ENCODE measurements around the gene TYK2.
"Not testable (repeated sequence)": the region's sequence is repeated elsewhere in the genome, so short reads cannot be mapped to it uniquely, and the experiment has no call there.

Gene TYK2

DNA sequence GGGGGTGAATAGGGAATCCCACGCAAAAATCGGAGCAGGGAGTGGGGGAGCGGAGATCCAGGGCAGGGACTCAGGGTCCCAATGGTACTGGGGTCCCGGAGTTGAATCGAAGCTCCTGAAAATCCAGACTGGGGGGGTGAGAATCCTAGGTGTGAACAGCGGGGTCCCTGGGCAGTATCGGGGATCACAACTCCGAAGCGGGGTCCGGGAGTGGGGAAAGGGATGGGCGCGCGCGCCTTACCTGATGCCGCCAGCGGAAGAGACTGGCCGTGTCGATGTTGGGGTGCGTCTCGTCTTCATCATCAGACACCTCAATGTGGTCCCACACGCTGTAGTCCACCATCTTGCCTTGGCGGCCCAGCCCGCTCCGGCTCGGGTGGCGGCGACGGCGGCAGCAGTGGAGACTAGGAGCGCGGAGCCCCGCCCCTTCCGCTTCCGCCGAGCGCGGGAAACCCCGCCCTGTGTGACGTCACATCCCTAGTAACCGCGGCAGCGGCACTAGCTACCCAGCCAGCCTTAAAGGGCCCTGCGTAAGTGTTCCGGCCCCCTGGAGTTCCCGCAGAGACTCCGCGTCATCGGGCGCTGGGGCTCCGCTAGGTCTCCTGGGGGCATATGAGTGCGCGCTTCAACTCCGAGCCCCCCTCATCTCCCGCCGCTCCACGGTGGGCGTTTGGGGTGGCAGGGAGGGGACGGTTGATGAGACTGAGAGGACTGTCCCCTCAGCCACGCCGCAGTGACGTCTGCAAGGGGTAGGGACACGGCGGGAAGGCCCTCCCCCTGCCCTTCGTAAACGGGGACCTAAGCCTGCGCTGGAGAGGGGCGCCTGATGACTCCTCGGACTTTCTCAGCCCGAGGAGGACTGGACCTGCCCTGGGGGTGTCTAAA is 23.0 kb upstream of the TYK2 start, which contains the start of gene CDC37:
Gene CDC37, minus strand, starts transcription at position 406 of the 885 bp plus-strand sequence. Its CDS starts 63 bp downstream, at position 343.
- peak within 1 kb of the TSS; percentile 98 for H3K4me2 ChIP-seq (ENCODE audit: low read depth, low read length, poor library complexity, severe bottlenecking)
- H3K9me3 ChIP-seq (ENCODE audit: insufficient read depth, low read depth, low read length), result no peaks in the 10 kb centered on the region
- peak within 1 kb of the TSS; percentile 93 for H2AFZ ChIP-seq (ENCODE audit: low read length)
- peak within 1 kb of the TSS; percentile 95 for H3K4me3 ChIP-seq (ENCODE audit: low read length, poor library complexity, severe bottlenecking)
- peaks cover 40% of the 10 kb centered on the region for H4K20me1 ChIP-seq (ENCODE audit: insufficient read depth, low read length, poor library complexity, severe bottlenecking)
- peaks cover 30% of the 10 kb centered on the region for H3K4me1 ChIP-seq (ENCODE audit: insufficient read depth, low read length, poor library complexity, severe bottlenecking)
- no peaks in the 10 kb centered on the region for H3K36me3 ChIP-seq (ENCODE audit: insufficient read depth, low read length)
- TF ChIP-seq EZH2phosphoT487 (IDR thresholded peaks at IDR 0.05; ENCODE audit: borderline replicate concordance), result no peak
- TF ChIP-seq, protein P1, sequence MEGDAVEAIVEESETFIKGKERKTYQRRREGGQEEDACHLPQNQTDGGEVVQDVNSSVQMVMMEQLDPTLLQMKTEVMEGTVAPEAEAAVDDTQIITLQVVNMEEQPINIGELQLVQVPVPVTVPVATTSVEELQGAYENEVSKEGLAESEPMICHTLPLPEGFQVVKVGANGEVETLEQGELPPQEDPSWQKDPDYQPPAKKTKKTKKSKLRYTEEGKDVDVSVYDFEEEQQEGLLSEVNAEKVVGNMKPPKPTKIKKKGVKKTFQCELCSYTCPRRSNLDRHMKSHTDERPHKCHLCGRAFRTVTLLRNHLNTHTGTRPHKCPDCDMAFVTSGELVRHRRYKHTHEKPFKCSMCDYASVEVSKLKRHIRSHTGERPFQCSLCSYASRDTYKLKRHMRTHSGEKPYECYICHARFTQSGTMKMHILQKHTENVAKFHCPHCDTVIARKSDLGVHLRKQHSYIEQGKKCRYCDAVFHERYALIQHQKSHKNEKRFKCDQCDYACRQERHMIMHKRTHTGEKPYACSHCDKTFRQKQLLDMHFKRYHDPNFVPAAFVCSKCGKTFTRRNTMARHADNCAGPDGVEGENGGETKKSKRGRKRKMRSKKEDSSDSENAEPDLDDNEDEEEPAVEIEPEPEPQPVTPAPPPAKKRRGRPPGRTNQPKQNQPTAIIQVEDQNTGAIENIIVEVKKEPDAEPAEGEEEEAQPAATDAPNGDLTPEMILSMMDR (conservative IDR thresholded peaks at IDR 0.05; ENCODE audit: low read length), result no peak
- H3K9ac ChIP-seq (ENCODE audit: low read depth, low read length, poor library complexity, severe bottlenecking), result peak within 1 kb of the TSS; percentile 93
- peaks cover 8% of the 10 kb centered on the region; the same call in 1 of the 2 replicates for H3F3A ChIP-seq (ENCODE audit: low read depth)
- no peaks in the 10 kb centered on the region for H3K9me2 ChIP-seq (replicated peaks; ENCODE audit: low read depth, low read length)
- H3K27me3 ChIP-seq (ENCODE audit: insufficient read depth, low read length, poor library complexity, severe bottlenecking), result no peaks in the 10 kb centered on the region
- H3K79me2 ChIP-seq (ENCODE audit: insufficient read depth, low read length), result peaks cover 49% of the 10 kb centered on the region

DNA sequence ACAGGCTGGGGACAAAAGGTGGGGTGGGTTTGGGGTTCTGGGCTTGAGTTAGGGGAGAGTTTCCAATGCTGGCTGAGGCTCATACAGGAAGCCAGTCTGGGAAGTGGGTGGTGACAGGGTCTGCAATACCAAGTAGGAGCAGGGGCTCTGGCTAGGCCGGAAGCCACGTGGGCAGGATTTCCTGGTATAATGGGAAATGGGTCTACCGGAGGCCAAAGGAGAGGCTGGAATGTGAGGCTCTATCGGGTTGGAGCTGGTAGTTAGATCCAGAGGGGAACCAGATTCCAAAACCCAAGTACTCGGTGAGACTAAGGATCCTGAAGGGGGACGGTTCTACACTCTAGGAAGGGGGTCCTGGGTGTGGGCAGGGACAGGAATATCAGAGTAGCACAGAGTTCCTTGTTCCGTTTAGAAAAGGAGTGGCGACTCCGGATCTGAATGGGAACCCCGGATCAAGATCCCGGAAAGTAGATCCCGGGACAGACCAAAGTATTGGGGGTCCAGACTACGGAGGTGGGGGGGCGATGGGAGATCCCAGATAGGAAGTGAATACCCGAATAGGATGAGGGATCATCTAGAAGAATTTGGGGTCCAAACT is 22.2 kb upstream of the TYK2 start:
- peaks cover 8% of the 10 kb centered on the region; the same call in 1 of the 2 replicates for H3F3A ChIP-seq (ENCODE audit: low read depth)
- no peak overlapping the region for H2AFZ ChIP-seq (ENCODE audit: low read length)
- H3K4me1 ChIP-seq (ENCODE audit: insufficient read depth, low read length, poor library complexity, severe bottlenecking), result peaks cover 24% of the 10 kb centered on the region
- TF ChIP-seq, protein P1 (conservative IDR thresholded peaks at IDR 0.05; ENCODE audit: low read length), result no peak
- H3K4me2 ChIP-seq (ENCODE audit: low read depth, low read length, poor library complexity, severe bottlenecking), result peak overlapping the region; percentile 97
- H3K27me3 ChIP-seq (ENCODE audit: insufficient read depth, low read length, poor library complexity, severe bottlenecking), result no peaks in the 10 kb centered on the region
- H3K79me2 ChIP-seq (ENCODE audit: insufficient read depth, low read length), result peaks cover 58% of the 10 kb centered on the region
- no peaks in the 10 kb centered on the region for H3K9me3 ChIP-seq (ENCODE audit: insufficient read depth, low read depth, low read length)
- H3K36me3 ChIP-seq (ENCODE audit: insufficient read depth, low read length), result no peaks in the 10 kb centered on the region
- peak overlapping the region; percentile 93 for H3K9ac ChIP-seq (ENCODE audit: low read depth, low read length, poor library complexity, severe bottlenecking)
- H3K9me2 ChIP-seq (replicated peaks; ENCODE audit: low read depth, low read length), result no peaks in the 10 kb centered on the region
- peaks cover 48% of the 10 kb centered on the region for H4K20me1 ChIP-seq (ENCODE audit: insufficient read depth, low read length, poor library complexity, severe bottlenecking)
- H3K4me3 ChIP-seq (ENCODE audit: low read length, poor library complexity, severe bottlenecking), result peak overlapping the region; percentile 95

DNA sequence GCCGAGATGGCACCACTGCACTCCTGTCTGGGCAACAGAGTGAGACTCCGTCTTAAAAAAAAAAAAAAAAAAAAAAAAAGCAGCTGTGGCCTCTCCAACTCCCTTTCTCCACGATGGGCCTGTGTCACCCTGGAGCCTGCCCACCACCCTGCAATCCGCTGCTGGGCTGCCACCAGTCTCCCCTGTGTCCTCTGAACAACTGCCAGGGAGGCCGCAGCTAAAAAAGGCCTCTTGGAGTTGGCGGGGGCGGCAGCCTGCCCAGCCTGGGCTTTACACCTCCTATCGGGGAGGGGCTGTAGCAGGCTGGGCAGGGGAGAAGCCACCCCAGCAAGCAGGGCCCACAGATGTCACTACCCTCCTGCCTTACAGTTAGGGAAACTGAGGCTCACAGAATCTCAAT is 19.5 kb upstream of the TYK2 start:
- no peaks in the 10 kb centered on the region for H3K27me3 ChIP-seq (ENCODE audit: insufficient read depth, low read length, poor library complexity, severe bottlenecking)
- H3K79me2 ChIP-seq (ENCODE audit: insufficient read depth, low read length), result peaks cover 68% of the 10 kb centered on the region
- no peak overlapping the region for H2AFZ ChIP-seq (ENCODE audit: low read length)
- no peaks in the 10 kb centered on the region for H3K9me2 ChIP-seq (replicated peaks; ENCODE audit: low read depth, low read length)
- H3K9me3 ChIP-seq (ENCODE audit: insufficient read depth, low read depth, low read length), result no peaks in the 10 kb centered on the region
- H3K36me3 ChIP-seq (ENCODE audit: insufficient read depth, low read length), result peaks cover 6% of the 10 kb centered on the region; the same call in 1 of the 2 replicates
- H4K20me1 ChIP-seq (ENCODE audit: insufficient read depth, low read length, poor library complexity, severe bottlenecking), result peaks cover 53% of the 10 kb centered on the region
- no peak overlapping the region for H3K4me3 ChIP-seq (ENCODE audit: low read length, poor library complexity, severe bottlenecking)
- H3K9ac ChIP-seq (ENCODE audit: low read depth, low read length, poor library complexity, severe bottlenecking), result peak overlapping the region; percentile 93
- peak overlapping the region; percentile 97 for H3K4me2 ChIP-seq (ENCODE audit: low read depth, low read length, poor library complexity, severe bottlenecking)
- peaks cover 21% of the 10 kb centered on the region for H3K4me1 ChIP-seq (ENCODE audit: insufficient read depth, low read length, poor library complexity, severe bottlenecking)
- H3F3A ChIP-seq (ENCODE audit: low read depth), result no peaks in the 10 kb centered on the region
- TF ChIP-seq, protein P1 (conservative IDR thresholded peaks at IDR 0.05; ENCODE audit: low read length), result no peak
- TF ChIP-seq EZH2phosphoT487 (IDR thresholded peaks at IDR 0.05; ENCODE audit: borderline replicate concordance), result no peak

DNA sequence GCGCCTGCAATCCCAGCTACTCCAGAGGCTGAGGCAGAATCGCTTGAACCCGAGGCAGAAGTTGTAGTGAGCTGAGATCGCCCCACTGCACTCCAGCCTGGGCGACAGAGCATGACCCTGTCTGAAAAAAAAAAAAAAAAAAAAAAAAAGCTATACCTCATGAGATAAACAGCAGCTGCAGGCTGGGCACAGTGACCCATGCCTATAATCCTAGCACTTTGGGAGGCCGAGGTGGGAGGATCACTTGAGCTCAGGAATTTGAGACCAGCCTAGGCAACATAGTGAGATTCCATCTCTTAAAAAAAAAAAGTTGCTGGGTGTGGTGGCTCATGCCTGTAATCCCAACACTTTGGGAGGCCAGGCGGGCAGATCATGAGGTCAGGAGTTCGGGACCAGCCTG is 19.0 kb upstream of the TYK2 start:
- H3K79me2 ChIP-seq (ENCODE audit: insufficient read depth, low read length), result peaks cover 68% of the 10 kb centered on the region
- peaks cover 16% of the 10 kb centered on the region for H3K4me1 ChIP-seq (ENCODE audit: insufficient read depth, low read length, poor library complexity, severe bottlenecking)
- not testable (repeated sequence) for H3K9me2 ChIP-seq (replicated peaks; ENCODE audit: low read depth, low read length); H2AFZ ChIP-seq (ENCODE audit: low read length); H3F3A ChIP-seq (ENCODE audit: low read depth); H3K9me3 ChIP-seq (ENCODE audit: insufficient read depth, low read depth, low read length); H3K27me3 ChIP-seq (ENCODE audit: insufficient read depth, low read length, poor library complexity, severe bottlenecking); H3K36me3 ChIP-seq (ENCODE audit: insufficient read depth, low read length); H3K9ac ChIP-seq (ENCODE audit: low read depth, low read length, poor library complexity, severe bottlenecking); H3K4me2 ChIP-seq (ENCODE audit: low read depth, low read length, poor library complexity, severe bottlenecking); H3K4me3 ChIP-seq (ENCODE audit: low read length, poor library complexity, severe bottlenecking)
- H4K20me1 ChIP-seq (ENCODE audit: insufficient read depth, low read length, poor library complexity, severe bottlenecking), result peaks cover 53% of the 10 kb centered on the region

All from Loucy (cell line).